HCT116 (cell line): Measurements from ENCODE around the gene TBC1D16. TPM values are rescaled to one million over a fixed set of nuclear protein-coding genes. Genes with fewer than 3 reads are reported as not detected.

Experiments
- ATAC-seq: fragments of 200-7000 bp; cut with Tn5 transposase; 2 replicates; pipeline ENCODE4 v1.9.1; 2020; ENCODE audit warnings: mild to moderate bottlenecking, moderate library complexity
- BruUV-seq: library from RNA; stranded (reverse); fragments of 400-500 nt; replicated peaks from 2 replicates; lab custom pipeline; 2021; lab: Mats Ljungman, UMichigan
- CTCF ChIA-PET: fragments of 300-600 bp; sonication (Branson Sonifier 250); formaldehyde crosslinking; loops from one replicate; lab custom pipeline; 2021; ENCODE audit warnings: antibody characterized with exemption; lab: Charles Lee
- POLR2A ChIA-PET: fragments of 300-600, 350-600 bp; sonication (Branson Sonifier 250); formaldehyde crosslinking; loops from one replicate; lab custom pipeline; 2021; ENCODE audit warnings: antibody characterized with exemption; lab: Charles Lee
- RAD21 ChIA-PET, 2 experiments: fragments of 300-600 bp; sonication (Branson Sonifier 250); formaldehyde crosslinking; loops; one replicate each; lab custom pipeline; 2023; ENCODE audit warnings: low total read pairs in 2 of 2; ENCODE audit not compliant: uncharacterized antibody in 2 of 2, unreplicated experiment in 2 of 2, low non-redundant PET in 1 of 2; lab: Charles Lee
- DNase-seq: peaks from one replicate; pipeline ENCODE4 v3.0.0-alpha.2; 2010; ENCODE audit warnings: low read depth, low spot score
- H2AFZ ChIP-seq: fragments of 200-600 bp; shearing (Covaris generic), sonication (generic); 2 replicates; pipeline ENCODE4 v1.6.1; 2017; ENCODE audit warnings: low read depth, mixed run types, mixed read lengths, antibody characterized with exemption, low read length; ENCODE audit not compliant: poor library complexity, severe bottlenecking
- H3K27ac ChIP-seq: 2 replicates; pipeline ENCODE4 v1.5.1; 2012; ENCODE audit warnings: low read depth, low read length
- H3K27me3 ChIP-seq: fragments of 200-600 bp; sonication (generic); 2 replicates; pipeline ENCODE4 v1.6.1; 2016; ENCODE audit warnings: mixed run types, low read length, mixed read lengths; ENCODE audit not compliant: insufficient read depth
- H3K36me3 ChIP-seq, 2 experiments: fragments of 200-500 bp in 1 of 2; fragments of 200-600 bp in 1 of 2; sonication (Bioruptor generic) in 1 of 2; sonication (generic) in 1 of 2; 2 replicates each; pipeline versions ENCODE4 v1.5.1 to v1.6.1; 2014 to 2016; ENCODE audit warnings: low read length in 2 of 2, inconsistent platforms in 1 of 2, mixed read lengths in 1 of 2, mixed run types in 1 of 2; ENCODE audit not compliant: insufficient read depth in 2 of 2, control insufficient read depth in 1 of 2
- H3K4me1 ChIP-seq, 2 experiments: fragments of 200-600 bp in 1 of 2; sonication (generic) in 1 of 2; 2 replicates each; pipeline versions ENCODE4 v1.5.1 to v1.6.1; 2012 to 2017; ENCODE audit warnings: low read length in 2 of 2, inconsistent platforms in 1 of 2, mild to moderate bottlenecking in 1 of 2, mixed read lengths in 1 of 2, mixed run types in 1 of 2, moderate library complexity in 1 of 2; ENCODE audit not compliant: insufficient read depth in 2 of 2, control insufficient read depth in 1 of 2
- H3K4me2 ChIP-seq: fragments of 200-600 bp; sonication (generic); 2 replicates; pipeline ENCODE4 v1.6.1; 2017; ENCODE audit warnings: mixed run types, low read length, mixed read lengths
- H3K4me3 ChIP-seq, 2 experiments: fragments of 200-600 bp in 1 of 2; sonication (generic) in 1 of 2; replicated peaks in 1 of 2; 2 replicates each; pipeline ENCODE4 v1.5.1; 2011 to 2016; ENCODE audit warnings: low read length in 2 of 2, control low read depth in 1 of 2, low read depth in 1 of 2, mild to moderate bottlenecking in 1 of 2, mixed read lengths in 1 of 2, mixed run types in 1 of 2
- H3K79me2 ChIP-seq: fragments of 200-600 bp; sonication (generic); 2 replicates; pipeline ENCODE4 v1.6.1; 2017; ENCODE audit warnings: mild to moderate bottlenecking, mixed run types, low read length, moderate library complexity, mixed read lengths; ENCODE audit not compliant: insufficient read depth
- H3K9ac ChIP-seq: fragments of 200-600 bp; sonication (generic); 2 replicates; pipeline ENCODE4 v1.6.1; 2016; ENCODE audit warnings: low read length, mixed read lengths
- H3K9me2 ChIP-seq: fragments of 200-600 bp; sonication (generic), shearing (Covaris generic); 2 replicates; pipeline ENCODE4 v1.6.1; 2017; ENCODE audit warnings: mixed run types, mild to moderate bottlenecking, moderate library complexity; ENCODE audit not compliant: insufficient read depth
- H3K9me3 ChIP-seq, 2 experiments: fragments of 200-500 bp in 1 of 2; fragments of 200-600 bp in 1 of 2; sonication (Bioruptor generic) in 1 of 2; sonication (generic) in 1 of 2; 2 replicates each; pipeline ENCODE4 v1.6.1; 2014 to 2017; ENCODE audit warnings: low read length in 2 of 2, mixed read lengths in 2 of 2, inconsistent platforms in 1 of 2, low read depth in 1 of 2, mild to moderate bottlenecking in 1 of 2, mixed run types in 1 of 2, moderate library complexity in 1 of 2; ENCODE audit not compliant: control insufficient read depth in 1 of 2, insufficient read depth in 1 of 2
- H4K20me1 ChIP-seq: fragments of 200-600 bp; sonication (generic), shearing (Covaris generic); 2 replicates; pipeline ENCODE4 v1.6.1; 2017; ENCODE audit warnings: mixed run types, mild to moderate bottlenecking, moderate library complexity; ENCODE audit not compliant: insufficient read depth
- CBX3 ChIP-seq: IDR thresholded peaks from 2 replicates; pipeline ENCODE4 v1.6.1; 2012; ENCODE audit warnings: low read depth
- CEBPB ChIP-seq: IDR thresholded peaks from 2 replicates; pipeline ENCODE4 v1.6.1; 2012; ENCODE audit warnings: low read depth
- EGR1 ChIP-seq: IDR thresholded peaks from 2 replicates; pipeline ENCODE4 v1.6.1; 2012; ENCODE audit warnings: low read depth
- ELF1 ChIP-seq: IDR thresholded peaks from 2 replicates; pipeline ENCODE4 v1.6.1; 2012; ENCODE audit warnings: low read depth, borderline replicate concordance
- EZH2 ChIP-seq: fragments of 200-600 bp; sonication (generic); IDR thresholded peaks from 2 replicates; pipeline ENCODE4 v1.6.1; 2017; ENCODE audit warnings: antibody characterized with exemption, mixed run types
- FOSL1 ChIP-seq: IDR thresholded peaks from 2 replicates; pipeline ENCODE4 v1.6.1; 2012; ENCODE audit warnings: low read depth
- JUND ChIP-seq: IDR thresholded peaks from 2 replicates; pipeline ENCODE4 v1.6.1; 2012
- POLR2A ChIP-seq: IDR thresholded peaks from 2 replicates; pipeline ENCODE4 v1.7.0; 2011; ENCODE audit warnings: borderline replicate concordance; ENCODE audit not compliant: insufficient read depth, insufficient read length; ENCODE audit errors: extremely low read depth
- RAD21 ChIP-seq: IDR thresholded peaks from 2 replicates; pipeline ENCODE4 v1.6.1; 2012; ENCODE audit warnings: low read depth, mild to moderate bottlenecking
- SIN3A ChIP-seq: IDR thresholded peaks from 2 replicates; pipeline ENCODE4 v1.6.1; 2012; ENCODE audit warnings: low read depth
- SP1 ChIP-seq: IDR thresholded peaks from 2 replicates; pipeline ENCODE4 v1.6.1; 2012; ENCODE audit warnings: low read depth
- SRF ChIP-seq: IDR thresholded peaks from 2 replicates; pipeline ENCODE4 v1.6.1; 2012; ENCODE audit warnings: low read depth
- TCF7L2 ChIP-seq: IDR thresholded peaks from 2 replicates; pipeline ENCODE4 v1.7.0; 2011; ENCODE audit warnings: borderline replicate concordance, inconsistent platforms; ENCODE audit not compliant: insufficient read depth, insufficient read length; ENCODE audit errors: extremely low read depth
- YY1 ChIP-seq: IDR thresholded peaks from 2 replicates; pipeline ENCODE4 v1.6.1; 2011; ENCODE audit warnings: low read length, low read depth, moderate library complexity, mild to moderate bottlenecking; ENCODE audit not compliant: insufficient replicate concordance; ENCODE audit errors: extremely low read depth
- ZFX ChIP-seq: fragments of 450-650 bp; IDR thresholded peaks from 2 replicates; pipeline ENCODE4 v1.6.1; 2017
- ZNF274 ChIP-seq: fragments of 200-500 bp; sonication (Bioruptor generic); IDR thresholded peaks from 2 replicates; pipeline ENCODE4 v1.6.1; 2014; ENCODE audit warnings: mild to moderate bottlenecking, low read depth, low read length, inconsistent platforms
- intact Hi-C: fragments of 100-400 bp; cut with micrococcal nuclease; formaldehyde crosslinking; loops from 2 replicates; pipeline ENCODE4 v1.10.0; 2022
- total RNA-seq: library from RNA; stranded (reverse); gene quantifications from one replicate; pipeline ENCODE4 v1.2.1, GENCODE V29; 2021; ENCODE audit not compliant: unreplicated experiment
- TF ChIP-seq, protein P1 (sequence below): IDR thresholded peaks from 2 replicates; pipeline ENCODE4 v1.6.1; 2012
- TF ChIP-seq, protein P2 (sequence below): IDR thresholded peaks from 2 replicates; pipeline ENCODE4 v1.6.1; 2012; ENCODE audit warnings: low read depth
- TF ChIP-seq, protein P3 (sequence below), 3 experiments: fragments of 200-600 bp in 1 of 3; sonication (generic) in 1 of 3; IDR thresholded peaks in 2 of 3; conservative IDR thresholded peaks in 1 of 3; 2 replicates each; pipeline ENCODE4 v1.5.1; 2012 to 2017; ENCODE audit warnings: low read depth in 2 of 3, low read length in 2 of 3, antibody characterized with exemption in 1 of 3, borderline replicate concordance in 1 of 3, control low read depth in 1 of 3, mild to moderate bottlenecking in 1 of 3, mixed read lengths in 1 of 3, mixed run types in 1 of 3, moderate library complexity in 1 of 3; ENCODE audit not compliant: insufficient read depth in 1 of 3
- TF ChIP-seq, protein P4 (sequence below): IDR thresholded peaks from 2 replicates; pipeline ENCODE4 v1.6.1; 2011; ENCODE audit warnings: mild to moderate bottlenecking, low read length, moderate library complexity; ENCODE audit not compliant: insufficient replicate concordance; ENCODE audit errors: extremely low read depth

TBC1D16 gene
- total RNA-seq, 1 experiment from 2014 or later, result 31.1 TPM

DNA sequence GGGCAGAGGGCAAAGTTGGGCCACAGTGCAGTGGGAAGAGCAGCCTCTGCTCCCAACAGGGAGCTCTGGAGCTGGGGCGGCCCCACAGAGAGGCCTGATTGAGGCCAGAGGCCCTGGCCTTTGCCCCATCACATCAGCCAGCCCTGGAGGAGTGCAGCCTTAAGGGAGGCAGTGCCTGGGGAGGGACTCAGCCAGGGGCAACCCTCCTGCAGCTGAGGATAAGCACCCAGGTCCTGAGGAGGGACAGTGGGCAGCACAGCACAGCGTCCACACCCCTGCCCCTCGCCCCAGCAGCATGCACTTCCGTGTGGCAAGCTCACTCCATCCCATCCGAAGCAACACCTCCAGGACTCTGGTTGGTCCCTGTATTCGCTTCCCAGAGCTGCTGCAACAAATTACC lies 134.5 kb downstream of the TBC1D16 start (continued):
- TF ChIP-seq EZH2 (no peak), SIN3A (no peak)
- TF ChIP-seq, protein P1, sequence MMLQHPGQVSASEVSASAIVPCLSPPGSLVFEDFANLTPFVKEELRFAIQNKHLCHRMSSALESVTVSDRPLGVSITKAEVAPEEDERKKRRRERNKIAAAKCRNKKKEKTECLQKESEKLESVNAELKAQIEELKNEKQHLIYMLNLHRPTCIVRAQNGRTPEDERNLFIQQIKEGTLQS, result no peak
- TF ChIP-seq, all 23 proteins: peak for 0

DNA sequence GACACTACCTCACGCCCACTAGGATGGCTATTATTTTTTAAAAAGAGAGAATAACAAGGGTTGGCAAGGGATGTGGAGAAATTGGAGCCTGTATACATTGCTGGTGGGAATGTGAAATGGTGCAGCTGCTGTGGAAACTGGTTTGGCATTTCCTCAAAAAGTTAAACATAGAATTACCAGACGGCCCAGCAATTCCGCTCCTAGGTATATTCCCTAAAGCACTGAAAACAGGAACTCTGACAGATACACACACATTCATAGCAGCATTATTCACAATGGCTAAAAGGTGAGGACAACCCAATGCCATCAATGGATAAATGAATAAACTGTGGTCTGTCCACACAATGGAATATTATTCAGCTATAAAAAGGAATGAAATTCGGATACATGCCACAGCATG lies 136.1 kb downstream of the TBC1D16 start:
- H3K9me2 ChIP-seq, result no peaks in the 10 kb centered on the region
- no peak for DNase-seq
- intact Hi-C loops, result no loop called here
- ChIA-PET CTCF (no interaction called here), RAD21 (no interaction called here), POLR2A (no interaction called here)
- H3K27ac ChIP-seq, result no peak overlapping the region
- no peaks in the 10 kb centered on the region for H4K20me1 ChIP-seq
- peaks cover 4% of the 10 kb centered on the region; the same call in 1 of the 2 replicates for H3K27me3 ChIP-seq
- no peak overlapping the region for H2AFZ ChIP-seq
- H3K4me2 ChIP-seq, result no peak overlapping the region
- no TSS peak for BruUV-seq
- H3K36me3 ChIP-seq, result no peaks in the 10 kb centered on the region
- H3K9me3 ChIP-seq, result no peaks in the 10 kb centered on the region
- TF ChIP-seq, protein P2, sequence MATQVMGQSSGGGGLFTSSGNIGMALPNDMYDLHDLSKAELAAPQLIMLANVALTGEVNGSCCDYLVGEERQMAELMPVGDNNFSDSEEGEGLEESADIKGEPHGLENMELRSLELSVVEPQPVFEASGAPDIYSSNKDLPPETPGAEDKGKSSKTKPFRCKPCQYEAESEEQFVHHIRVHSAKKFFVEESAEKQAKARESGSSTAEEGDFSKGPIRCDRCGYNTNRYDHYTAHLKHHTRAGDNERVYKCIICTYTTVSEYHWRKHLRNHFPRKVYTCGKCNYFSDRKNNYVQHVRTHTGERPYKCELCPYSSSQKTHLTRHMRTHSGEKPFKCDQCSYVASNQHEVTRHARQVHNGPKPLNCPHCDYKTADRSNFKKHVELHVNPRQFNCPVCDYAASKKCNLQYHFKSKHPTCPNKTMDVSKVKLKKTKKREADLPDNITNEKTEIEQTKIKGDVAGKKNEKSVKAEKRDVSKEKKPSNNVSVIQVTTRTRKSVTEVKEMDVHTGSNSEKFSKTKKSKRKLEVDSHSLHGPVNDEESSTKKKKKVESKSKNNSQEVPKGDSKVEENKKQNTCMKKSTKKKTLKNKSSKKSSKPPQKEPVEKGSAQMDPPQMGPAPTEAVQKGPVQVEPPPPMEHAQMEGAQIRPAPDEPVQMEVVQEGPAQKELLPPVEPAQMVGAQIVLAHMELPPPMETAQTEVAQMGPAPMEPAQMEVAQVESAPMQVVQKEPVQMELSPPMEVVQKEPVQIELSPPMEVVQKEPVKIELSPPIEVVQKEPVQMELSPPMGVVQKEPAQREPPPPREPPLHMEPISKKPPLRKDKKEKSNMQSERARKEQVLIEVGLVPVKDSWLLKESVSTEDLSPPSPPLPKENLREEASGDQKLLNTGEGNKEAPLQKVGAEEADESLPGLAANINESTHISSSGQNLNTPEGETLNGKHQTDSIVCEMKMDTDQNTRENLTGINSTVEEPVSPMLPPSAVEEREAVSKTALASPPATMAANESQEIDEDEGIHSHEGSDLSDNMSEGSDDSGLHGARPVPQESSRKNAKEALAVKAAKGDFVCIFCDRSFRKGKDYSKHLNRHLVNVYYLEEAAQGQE, result no peak
- no peak for TF ChIP-seq SIN3A
- TF ChIP-seq ZFX, result no peak
- TF ChIP-seq ELF1, result no peak
- no peak for TF ChIP-seq YY1
- no peak for TF ChIP-seq POLR2A
- TF ChIP-seq EZH2, result no peak
- no peak for TF ChIP-seq JUND
- TF ChIP-seq, protein P3, sequence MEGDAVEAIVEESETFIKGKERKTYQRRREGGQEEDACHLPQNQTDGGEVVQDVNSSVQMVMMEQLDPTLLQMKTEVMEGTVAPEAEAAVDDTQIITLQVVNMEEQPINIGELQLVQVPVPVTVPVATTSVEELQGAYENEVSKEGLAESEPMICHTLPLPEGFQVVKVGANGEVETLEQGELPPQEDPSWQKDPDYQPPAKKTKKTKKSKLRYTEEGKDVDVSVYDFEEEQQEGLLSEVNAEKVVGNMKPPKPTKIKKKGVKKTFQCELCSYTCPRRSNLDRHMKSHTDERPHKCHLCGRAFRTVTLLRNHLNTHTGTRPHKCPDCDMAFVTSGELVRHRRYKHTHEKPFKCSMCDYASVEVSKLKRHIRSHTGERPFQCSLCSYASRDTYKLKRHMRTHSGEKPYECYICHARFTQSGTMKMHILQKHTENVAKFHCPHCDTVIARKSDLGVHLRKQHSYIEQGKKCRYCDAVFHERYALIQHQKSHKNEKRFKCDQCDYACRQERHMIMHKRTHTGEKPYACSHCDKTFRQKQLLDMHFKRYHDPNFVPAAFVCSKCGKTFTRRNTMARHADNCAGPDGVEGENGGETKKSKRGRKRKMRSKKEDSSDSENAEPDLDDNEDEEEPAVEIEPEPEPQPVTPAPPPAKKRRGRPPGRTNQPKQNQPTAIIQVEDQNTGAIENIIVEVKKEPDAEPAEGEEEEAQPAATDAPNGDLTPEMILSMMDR (IDR thresholded peaks at IDR 0.05 in 2 of 3, conservative IDR thresholded peaks at IDR 0.05 in 1 of 3; ENCODE audit: borderline replicate concordance in 1 of 3, insufficient read depth in 1 of 3, low read depth in 2 of 3, low read length in 2 of 3), result no peak
- no peak for TF ChIP-seq EGR1
- no peak for TF ChIP-seq CBX3
- TF ChIP-seq SP1, result no peak
- TF ChIP-seq, protein P4, sequence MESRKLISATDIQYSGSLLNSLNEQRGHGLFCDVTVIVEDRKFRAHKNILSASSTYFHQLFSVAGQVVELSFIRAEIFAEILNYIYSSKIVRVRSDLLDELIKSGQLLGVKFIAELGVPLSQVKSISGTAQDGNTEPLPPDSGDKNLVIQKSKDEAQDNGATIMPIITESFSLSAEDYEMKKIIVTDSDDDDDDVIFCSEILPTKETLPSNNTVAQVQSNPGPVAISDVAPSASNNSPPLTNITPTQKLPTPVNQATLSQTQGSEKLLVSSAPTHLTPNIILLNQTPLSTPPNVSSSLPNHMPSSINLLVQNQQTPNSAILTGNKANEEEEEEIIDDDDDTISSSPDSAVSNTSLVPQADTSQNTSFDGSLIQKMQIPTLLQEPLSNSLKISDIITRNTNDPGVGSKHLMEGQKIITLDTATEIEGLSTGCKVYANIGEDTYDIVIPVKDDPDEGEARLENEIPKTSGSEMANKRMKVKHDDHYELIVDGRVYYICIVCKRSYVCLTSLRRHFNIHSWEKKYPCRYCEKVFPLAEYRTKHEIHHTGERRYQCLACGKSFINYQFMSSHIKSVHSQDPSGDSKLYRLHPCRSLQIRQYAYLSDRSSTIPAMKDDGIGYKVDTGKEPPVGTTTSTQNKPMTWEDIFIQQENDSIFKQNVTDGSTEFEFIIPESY, result no peak
- no peak for TF ChIP-seq RAD21
- no peak for TF ChIP-seq CEBPB
- no peak for TF ChIP-seq FOSL1
- TF ChIP-seq TCF7L2, result no peak
- no peak for TF ChIP-seq SRF
- TF ChIP-seq ZNF274, result no peak
- H3K4me3 ChIP-seq, result no peak overlapping the region
- H3K79me2 ChIP-seq, result no peaks in the 10 kb centered on the region
- H3K4me1 ChIP-seq, result no peaks in the 10 kb centered on the region
- no peak overlapping the region for H3K9ac ChIP-seq
- ATAC-seq, result no peak
